HEK293T (cell line): ENCODE measurements around the gene PFKFB2.

ENCODE experiments used
- CTCF ChIA-PET: fragments of 350-600 bp; formaldehyde crosslinking; extraction: SDS; loops from one replicate; lab custom pipeline; 2021; ENCODE audit warnings: antibody characterized with exemption, inconsistent platforms; lab: Yijun Ruan, JAX
- POLR2A ChIA-PET: fragments of 350-600 bp; formaldehyde crosslinking; extraction: SDS; loops from one replicate; lab custom pipeline; 2020; ENCODE audit warnings: antibody characterized with exemption, inconsistent platforms; lab: Yijun Ruan, JAX
- DNase-seq: peaks from one replicate; pipeline ENCODE4 v3.0.0; 2012; ENCODE audit warnings: mixed read lengths; ENCODE audit errors: extremely low spot score
- ARNT ChIP-seq: fragments of 450-650 bp; IDR thresholded peaks from 2 replicates; pipeline ENCODE4 v1.6.1; 2017; ENCODE audit warnings: mild to moderate bottlenecking
- BHLHE40 ChIP-seq: fragments of 450-650 bp; IDR thresholded peaks from 2 replicates; pipeline ENCODE4 v1.6.1; 2016; ENCODE audit warnings: mild to moderate bottlenecking, moderate library complexity, borderline replicate concordance
- CTBP1 ChIP-seq: fragments of 450-650 bp; IDR thresholded peaks from 2 replicates; pipeline ENCODE4 v1.6.1; 2016; ENCODE audit warnings: borderline replicate concordance
- ELF4 ChIP-seq: fragments of 450-650 bp; IDR thresholded peaks from 2 replicates; pipeline ENCODE4 v1.6.1; 2017; ENCODE audit warnings: antibody characterized with exemption
- FOXA1 ChIP-seq: fragments of 450-650 bp; IDR thresholded peaks from 2 replicates; pipeline ENCODE4 v1.6.1; 2016; ENCODE audit warnings: mild to moderate bottlenecking
- FOXK2 ChIP-seq: fragments of 450-650 bp; IDR thresholded peaks from 2 replicates; pipeline ENCODE4 v1.6.1; 2016; ENCODE audit warnings: mild to moderate bottlenecking
- FOXM1 ChIP-seq: fragments of 450-650 bp; IDR thresholded peaks from 2 replicates; pipeline ENCODE4 v1.6.1; 2017; ENCODE audit warnings: mild to moderate bottlenecking, borderline replicate concordance
- HDGF ChIP-seq: fragments of 450-650 bp; IDR thresholded peaks from 2 replicates; pipeline ENCODE4 v1.6.1; 2017; ENCODE audit warnings: antibody characterized with exemption, borderline replicate concordance
- L3MBTL2 ChIP-seq: fragments of 450-650 bp; conservative IDR thresholded peaks from 2 replicates; pipeline ENCODE4 v1.6.1; 2016; ENCODE audit warnings: mild to moderate bottlenecking
- LEF1 ChIP-seq: fragments of 450-650 bp; IDR thresholded peaks from 2 replicates; pipeline ENCODE4 v1.6.1; 2017; ENCODE audit warnings: mild to moderate bottlenecking, borderline replicate concordance
- NFRKB ChIP-seq: fragments of 450-650 bp; IDR thresholded peaks from 2 replicates; pipeline ENCODE4 v1.6.1; 2016; ENCODE audit warnings: mild to moderate bottlenecking, moderate library complexity
- PKNOX1 ChIP-seq: fragments of 450-650 bp; IDR thresholded peaks from 2 replicates; pipeline ENCODE4 v1.6.1; 2016
- SP1 ChIP-seq: fragments of 450-650 bp; IDR thresholded peaks from 2 replicates; pipeline ENCODE4 v1.6.1; 2017
- SUZ12 ChIP-seq: fragments of 450-650 bp; IDR thresholded peaks from 2 replicates; pipeline ENCODE4 v1.6.1; 2016; ENCODE audit warnings: mild to moderate bottlenecking
- TARDBP ChIP-seq: fragments of 450-650 bp; IDR thresholded peaks from 2 replicates; pipeline ENCODE4 v1.6.1; 2016
- ZNF384 ChIP-seq: fragments of 450-650 bp; IDR thresholded peaks from 2 replicates; pipeline ENCODE4 v1.6.1; 2016

The PFKFB2 gene

GRCh38 chr1:207067665-207068064, 14.6 kb downstream of the PFKFB2 start:
- no peak for TF ChIP-seq HDGF
- TF ChIP-seq FOXM1, result no peak
- no peak for TF ChIP-seq TARDBP
- no peak for TF ChIP-seq CTBP1
- TF ChIP-seq SP1, result no peak
- no peak for TF ChIP-seq FOXA1
- TF ChIP-seq NFRKB, result no peak
- no peak for TF ChIP-seq LEF1
- TF ChIP-seq BHLHE40, result no peak
- TF ChIP-seq PKNOX1, result no peak
- no peak for TF ChIP-seq ELF4
- TF ChIP-seq ZNF384, result no peak
- no peak for TF ChIP-seq ARNT
- TF ChIP-seq L3MBTL2, result no peak
- ChIA-PET CTCF (interaction anchor here (0.6 kb wide), 1 partner anchor 74 kb away, joined by 3 read pairs; no protein-coding TSS in a partner anchor), POLR2A (no interaction called here)
- DNase-seq, result no peak

GRCh38 chr1:207069061-207069460, 16.0 kb downstream of the PFKFB2 start:
- CTCF ChIA-PET, result no interaction called here
- POLR2A ChIA-PET, result no interaction called here
- TF ChIP-seq TARDBP (no peak), BHLHE40 (no peak), SUZ12 (no peak)
- DNase-seq, result no peak

- no peak for TF ChIP-seq FOXA1
- TF ChIP-seq FOXM1, result no peak
- no peak for TF ChIP-seq LEF1
- TF ChIP-seq L3MBTL2, result no peak
- no peak for TF ChIP-seq CTBP1
- no peak for DNase-seq
- ChIA-PET CTCF (no interaction called here), POLR2A (interaction anchor here (1.2 kb wide), 1 partner anchor 17 kb away, joined by 3 read pairs; the partner anchor contains the start of gene PFKFB2)
Observed at GRCh38 chr1:207069858-207070506, 16.9 kb downstream of the PFKFB2 start.

- no peak for DNase-seq
- POLR2A ChIA-PET, result interaction anchor here (1.2 kb wide), 1 partner anchor 18 kb away, joined by 3 read pairs; the partner anchor contains the start of gene PFKFB2
- TF ChIP-seq CTBP1, result no peak
- no peak for TF ChIP-seq ELF4
- no peak for TF ChIP-seq ARNT
- no peak for TF ChIP-seq FOXK2
- TF ChIP-seq SP1, result no peak
- no peak for TF ChIP-seq FOXA1
- no peak for TF ChIP-seq SUZ12
- TF ChIP-seq NFRKB, result no peak
- no peak for TF ChIP-seq ZNF384
- CTCF ChIA-PET, result no interaction called here
Observed at GRCh38 chr1:207070811-207071210, 17.7 kb downstream of the PFKFB2 start.

GRCh38 chr1:207071426-207071825, 18.4 kb downstream of the PFKFB2 start:
- POLR2A ChIA-PET, result interaction anchor here (1.2 kb wide), 1 partner anchor 19 kb away, joined by 3 read pairs; the partner anchor contains the start of gene PFKFB2
- CTCF ChIA-PET, result no interaction called here
- DNase-seq, result no peak
- no peak for TF ChIP-seq PKNOX1

- no peak for DNase-seq
- POLR2A ChIA-PET, result no interaction called here
- TF ChIP-seq L3MBTL2, result no peak
- TF ChIP-seq BHLHE40, result no peak
- no peak for TF ChIP-seq PKNOX1
- CTCF ChIA-PET, result no interaction called here
Observed at GRCh38 chr1:207072233-207072632, 19.2 kb downstream of the PFKFB2 start.

- ChIA-PET POLR2A (interaction anchor here (0.5 kb wide), 1 partner anchor 21 kb away, joined by 3 read pairs; the partner anchor contains the start of gene PFKFB2), CTCF (no interaction called here)
- DNase-seq, result no peak
- no peak for TF ChIP-seq HDGF
- TF ChIP-seq LEF1, result no peak
- no peak for TF ChIP-seq BHLHE40
- no peak for TF ChIP-seq SP1
- no peak for TF ChIP-seq ZNF384
- TF ChIP-seq ARNT, result no peak
- no peak for TF ChIP-seq FOXA1
- no peak for TF ChIP-seq L3MBTL2
Observed at GRCh38 chr1:207073906-207074820, 21.1 kb downstream of the PFKFB2 start.
